D721Med (cell line): ENCODE measurements around the gene RAB36.

Experiments used
- DNase-seq: peaks from one replicate; pipeline ENCODE4 v3.0.0; 2011; ENCODE audit warnings: low spot score; ENCODE audit not compliant: insufficient read length
- FAIRE-seq: peaks from 2 replicates; lab custom pipeline; 2011; peaks lifted over from hg19 to GRCh38; lab: Jason Lieb, UNC
- TF ChIP-seq, protein P1 (sequence below): IDR thresholded peaks from 2 replicates; pipeline ENCODE4 v1.5.1; 2012; ENCODE audit warnings: mild to moderate bottlenecking, control low read depth; ENCODE audit not compliant: insufficient read depth; ENCODE audit errors: missing control alignments

Gene RAB36

DNA sequence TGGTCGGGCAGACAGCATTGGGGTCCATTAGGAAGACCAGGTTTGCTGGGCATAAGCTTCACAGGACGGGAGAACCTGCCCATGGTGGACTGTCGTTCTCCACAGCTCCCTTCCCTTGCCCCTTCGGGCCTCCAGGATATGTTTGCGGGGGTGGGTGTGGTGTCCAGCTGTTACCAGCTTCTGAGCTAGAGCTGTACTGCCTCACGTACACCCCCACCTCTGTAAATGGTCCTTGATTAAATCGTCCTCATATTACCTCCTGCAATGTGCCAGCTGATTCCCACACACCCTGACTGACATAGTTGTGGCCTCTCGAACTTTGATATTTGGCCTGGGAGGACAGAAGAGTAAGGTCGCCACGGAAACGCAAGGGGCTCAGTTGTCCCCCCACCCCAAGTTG, 18.8 kb downstream of the RAB36 start:
- TF ChIP-seq, protein P1, sequence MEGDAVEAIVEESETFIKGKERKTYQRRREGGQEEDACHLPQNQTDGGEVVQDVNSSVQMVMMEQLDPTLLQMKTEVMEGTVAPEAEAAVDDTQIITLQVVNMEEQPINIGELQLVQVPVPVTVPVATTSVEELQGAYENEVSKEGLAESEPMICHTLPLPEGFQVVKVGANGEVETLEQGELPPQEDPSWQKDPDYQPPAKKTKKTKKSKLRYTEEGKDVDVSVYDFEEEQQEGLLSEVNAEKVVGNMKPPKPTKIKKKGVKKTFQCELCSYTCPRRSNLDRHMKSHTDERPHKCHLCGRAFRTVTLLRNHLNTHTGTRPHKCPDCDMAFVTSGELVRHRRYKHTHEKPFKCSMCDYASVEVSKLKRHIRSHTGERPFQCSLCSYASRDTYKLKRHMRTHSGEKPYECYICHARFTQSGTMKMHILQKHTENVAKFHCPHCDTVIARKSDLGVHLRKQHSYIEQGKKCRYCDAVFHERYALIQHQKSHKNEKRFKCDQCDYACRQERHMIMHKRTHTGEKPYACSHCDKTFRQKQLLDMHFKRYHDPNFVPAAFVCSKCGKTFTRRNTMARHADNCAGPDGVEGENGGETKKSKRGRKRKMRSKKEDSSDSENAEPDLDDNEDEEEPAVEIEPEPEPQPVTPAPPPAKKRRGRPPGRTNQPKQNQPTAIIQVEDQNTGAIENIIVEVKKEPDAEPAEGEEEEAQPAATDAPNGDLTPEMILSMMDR = no peak
- DNase-seq = no peak
- FAIRE-seq = no peak

DNA sequence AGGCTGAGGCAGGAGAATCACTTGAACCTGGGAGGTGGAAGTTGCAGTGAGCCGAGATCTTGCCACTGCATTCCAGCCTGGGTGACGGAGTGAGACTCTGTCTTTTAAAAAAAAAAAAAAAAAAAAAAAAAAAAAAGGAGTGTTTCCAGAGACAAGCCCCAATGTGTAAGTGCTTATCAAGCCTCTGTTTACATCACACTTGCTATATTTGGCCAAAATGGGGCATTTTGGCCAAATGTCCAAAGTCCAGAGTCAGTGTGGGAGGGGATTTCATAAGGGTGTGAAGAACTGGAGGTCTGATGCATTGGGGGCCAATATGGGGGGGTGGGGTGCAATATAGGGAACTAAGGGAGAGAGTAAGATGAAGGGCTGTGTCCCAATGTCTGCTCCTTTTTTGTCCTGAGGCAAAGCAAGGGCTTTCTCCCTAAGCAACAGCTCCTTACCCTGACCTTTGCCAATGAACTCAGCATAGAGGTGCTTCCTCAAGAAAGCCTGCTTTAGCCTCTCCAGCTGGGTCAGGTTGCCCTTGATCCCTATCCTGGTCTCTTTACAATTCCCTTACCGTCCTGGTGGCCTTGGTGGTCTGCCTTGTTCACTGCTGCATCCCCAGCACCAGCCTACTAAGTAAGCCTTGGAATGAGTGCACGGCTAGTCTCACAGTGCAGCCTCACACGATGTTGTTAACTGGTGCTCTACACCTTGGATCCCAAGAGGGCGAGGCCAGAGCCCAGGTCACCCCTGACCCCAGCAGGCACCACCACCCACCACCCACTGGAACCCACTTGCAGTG, 21.0 kb downstream of the RAB36 start:
- TF ChIP-seq, protein P1 = no peak
- no peak for FAIRE-seq
- no peak for DNase-seq

DNA sequence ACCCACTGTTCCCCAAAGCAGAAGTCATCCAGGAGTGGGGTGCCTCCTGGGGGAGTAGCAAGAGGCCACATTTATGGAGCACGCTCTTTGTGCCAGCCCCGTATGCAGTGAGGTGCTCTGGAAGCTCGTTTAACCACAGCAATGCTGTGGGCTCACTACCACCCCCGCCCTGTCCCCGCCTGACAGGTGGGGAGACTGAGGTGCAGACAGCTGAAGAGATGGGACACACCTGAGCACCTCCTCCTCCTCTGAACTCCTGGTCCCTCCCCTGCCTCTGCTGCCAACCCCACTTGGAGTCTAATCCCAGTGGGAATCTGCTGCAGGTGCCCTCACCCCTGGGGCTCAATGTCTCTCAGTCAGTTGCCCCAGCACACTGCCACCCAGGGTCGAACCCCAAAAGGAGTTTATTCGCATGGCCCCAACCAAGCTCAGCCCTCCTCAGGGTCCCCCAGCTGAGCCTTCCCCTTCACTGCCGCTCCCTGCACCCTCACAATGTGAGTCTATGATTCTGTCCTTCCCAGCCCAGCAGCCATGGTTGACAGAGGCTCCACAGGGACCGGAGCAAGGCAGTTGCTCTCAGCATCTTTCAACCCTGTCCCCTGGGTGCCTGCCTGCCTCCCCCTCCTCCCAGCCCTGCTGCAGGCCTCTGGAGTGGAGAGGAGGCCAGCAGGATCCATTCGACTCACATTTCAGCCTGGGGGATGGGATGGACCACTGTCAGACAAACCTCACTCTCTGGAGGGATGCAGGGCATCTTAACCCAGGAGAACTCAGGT, 21.8 kb downstream of the RAB36 start:
- TF ChIP-seq, protein P1 = no peak
- FAIRE-seq (no peak), DNase-seq (no peak)

DNA sequence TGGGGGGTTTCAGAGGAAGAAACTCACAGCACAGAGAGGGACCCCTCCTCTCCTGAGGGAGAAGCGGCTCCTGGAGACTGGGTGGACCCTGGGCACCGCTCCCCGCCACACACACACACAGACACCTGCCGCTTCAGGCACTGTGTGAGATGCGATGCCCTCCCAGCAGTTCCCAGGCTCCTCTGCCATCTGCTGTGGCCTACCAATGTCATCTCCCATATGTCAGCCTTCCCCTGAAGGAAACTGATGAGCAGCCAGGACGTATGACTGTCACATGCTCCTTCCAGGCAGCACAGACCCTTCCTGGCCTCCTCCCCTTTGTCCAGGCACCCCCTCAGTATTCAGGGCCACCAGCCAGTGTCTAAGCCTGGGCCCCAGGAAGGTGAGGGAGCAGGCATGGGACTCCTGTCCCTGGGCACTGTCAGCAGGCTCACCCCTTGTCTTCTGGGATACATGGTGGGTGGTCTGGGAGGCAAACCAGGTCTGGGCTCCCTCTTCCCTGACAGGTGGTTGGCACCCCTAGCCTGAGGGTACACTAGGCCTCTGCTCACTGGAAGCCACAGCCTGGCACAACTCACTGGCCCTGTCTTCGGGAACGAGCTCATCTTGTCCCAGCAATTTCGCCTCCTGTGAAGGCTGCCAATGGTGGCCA, 23.2 kb downstream of the RAB36 start:
- DNase-seq (no peak), FAIRE-seq (no peak)
- TF ChIP-seq, protein P1 = no peak

DNA sequence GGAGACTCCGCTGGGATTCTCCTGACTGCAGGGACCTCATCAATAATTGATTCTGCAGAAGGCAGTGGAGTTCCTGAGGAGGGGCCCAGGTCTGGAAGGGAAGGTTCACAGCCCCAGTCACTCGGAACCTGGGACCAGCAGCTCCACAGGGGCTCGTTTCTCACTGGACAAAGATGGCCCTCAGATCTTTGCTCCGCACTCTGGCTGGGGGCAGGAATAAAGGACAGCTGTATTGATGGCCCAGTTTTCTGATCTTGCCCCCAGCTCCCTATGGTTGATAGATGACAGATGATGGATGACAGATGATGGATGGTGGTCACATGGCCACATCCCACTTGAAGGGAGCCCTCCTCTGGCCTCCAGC, 23.7 kb downstream of the RAB36 start:
- FAIRE-seq = no peak
- TF ChIP-seq, protein P1 = no peak
- no peak for DNase-seq

DNA sequence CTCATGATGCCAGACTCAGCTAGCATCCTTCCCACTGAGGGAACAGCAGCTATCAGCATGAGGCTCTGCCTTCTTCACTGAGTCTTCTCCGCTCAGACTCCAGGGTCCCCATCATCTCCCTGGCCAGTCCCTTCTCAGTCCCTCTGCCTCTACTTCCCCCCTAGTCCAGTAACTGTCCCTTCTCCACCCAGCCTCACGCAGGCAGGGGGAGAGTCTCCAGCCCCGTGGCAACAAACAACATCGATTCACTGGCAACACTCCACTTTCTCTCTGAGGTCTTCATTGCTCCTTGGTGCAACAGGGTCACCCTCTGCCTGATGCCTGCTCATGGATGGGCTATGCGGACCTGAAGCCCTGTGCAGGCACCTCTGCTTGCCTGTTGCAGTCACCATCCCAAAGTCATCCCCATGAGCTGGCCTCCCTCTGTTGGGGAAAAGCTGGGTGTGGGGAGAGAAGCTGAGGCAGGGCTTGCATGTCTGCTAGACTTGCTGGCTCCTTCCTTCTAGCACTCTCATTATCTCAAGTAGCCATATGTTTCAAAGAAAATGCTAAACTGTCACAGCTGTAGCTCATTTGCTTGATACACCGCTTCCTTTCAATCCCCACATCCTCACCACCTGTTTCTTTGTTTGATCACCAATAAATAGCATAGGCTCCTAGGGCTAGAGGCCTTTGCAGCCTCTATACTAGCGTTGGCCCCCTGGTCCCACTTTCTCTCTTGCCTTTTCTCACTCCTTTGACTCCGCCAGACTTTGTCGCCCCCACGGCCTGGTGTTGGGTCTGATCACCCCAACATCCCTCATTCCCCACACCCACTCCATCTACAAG, 30.8 kb downstream of the RAB36 start:
- TF ChIP-seq, protein P1 = no peak
- DNase-seq (no peak), FAIRE-seq (no peak)
